ENCODE data around the gene CD226.
"Not testable (repeated sequence)": the region's sequence is repeated elsewhere in the genome, so short reads cannot be mapped to it uniquely, and the experiment has no call there.

Gene CD226

GRCh38 chr18:69865776-69866175 is 81.9 kb downstream of the CD226 start:
- no peak for DNase-seq

GRCh38 chr18:69864802-69865201 is 82.9 kb downstream of the CD226 start:
- not testable (repeated sequence) for DNase-seq

GRCh38 chr18:69858897-69859296 is 88.8 kb downstream of the CD226 start:
- DNase-seq: no peak

GRCh38 chr18:69854455-69854854 is 93.2 kb downstream of the CD226 start:
- DNase-seq: no peak

- no peak for DNase-seq
These were observed 94.6 kb downstream of the CD226 start for GRCh38 chr18:69853051-69853450.

- DNase-seq: no peak
These were observed 101.8 kb downstream of the CD226 start for GRCh38 chr18:69845593-69846506.

GRCh38 chr18:69844656-69845055 is 103.0 kb downstream of the CD226 start:
- DNase-seq: no peak

- no peak for DNase-seq
These were observed 104.7 kb downstream of the CD226 start for GRCh38 chr18:69843015-69843414.

GRCh38 chr18:69841117-69841516 is 106.6 kb downstream of the CD226 start:
- no peak for DNase-seq

GRCh38 chr18:69840445-69840844 is 107.2 kb downstream of the CD226 start:
- DNase-seq: no peak

- DNase-seq: no peak
These were observed 107.7 kb downstream of the CD226 start for GRCh38 chr18:69840001-69840400.

GRCh38 chr18:69839497-69839896 is 108.2 kb downstream of the CD226 start:
- DNase-seq: no peak

- DNase-seq: no peak
These were observed 108.9 kb downstream of the CD226 start for GRCh38 chr18:69838620-69839411.

GRCh38 chr18:69838003-69838402 is 109.7 kb downstream of the CD226 start:
- no peak for DNase-seq

GRCh38 chr18:69834980-69835379 is 112.7 kb downstream of the CD226 start:
- not testable (repeated sequence) for DNase-seq

- no peak for DNase-seq
These were observed 117.5 kb downstream of the CD226 start for GRCh38 chr18:69830189-69830588.

GRCh38 chr18:69820538-69820937 is 127.1 kb downstream of the CD226 start:
- DNase-seq: no peak

- no peak for DNase-seq
These were observed 128.2 kb downstream of the CD226 start for GRCh38 chr18:69819460-69819859.

GRCh38 chr18:69817335-69817940 is 130.2 kb downstream of the CD226 start:
- DNase-seq: peak; percentile 84

GRCh38 chr18:69814861-69815385 is 132.8 kb downstream of the CD226 start:
- DNase-seq: no peak

- DNase-seq: no peak
These were observed 134.1 kb downstream of the CD226 start for GRCh38 chr18:69813559-69813958.

- no peak for DNase-seq
These were observed 139.3 kb downstream of the CD226 start for GRCh38 chr18:69808399-69808798.

Data from islet precursor cell (in vitro differentiated cells).